HG03066 (cell line): ENCODE data around the gene ANK3.

Experiments used
- ATAC-seq: cut with Tn5 transposase; IDR thresholded peaks from one replicate; pipeline ENCODE4 v1.9.1; 2021; ENCODE audit warnings: low read depth; ENCODE audit not compliant: unreplicated experiment

ANK3 gene

DNA sequence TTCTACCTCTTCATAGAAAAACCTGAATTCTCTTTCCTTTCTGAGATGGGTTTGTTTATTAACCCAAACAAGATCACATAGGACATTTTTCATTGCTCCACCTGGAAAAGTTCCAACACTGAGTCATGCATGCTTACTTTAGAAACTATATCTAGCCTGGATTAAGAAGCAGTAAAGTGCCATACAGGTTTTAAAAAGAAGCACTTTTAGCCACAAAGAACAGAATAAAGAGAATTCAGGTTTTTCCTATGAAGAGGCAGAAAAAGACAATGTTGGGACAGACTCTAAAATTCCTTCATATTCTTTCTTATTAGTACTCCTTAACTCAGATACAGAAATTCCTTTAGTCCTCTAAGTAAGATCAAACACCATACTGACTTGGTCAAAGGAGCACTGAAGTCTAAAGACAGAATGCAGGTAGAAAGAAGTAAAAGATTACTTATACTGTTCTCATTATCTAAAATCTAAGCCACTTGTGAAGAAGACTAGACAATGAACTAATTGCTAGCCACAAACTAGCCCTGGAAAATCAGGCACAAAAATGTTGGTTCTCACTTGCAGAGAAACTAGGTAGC lies 241.3 kb downstream of the ANK3 start:
- no peak for ATAC-seq

DNA sequence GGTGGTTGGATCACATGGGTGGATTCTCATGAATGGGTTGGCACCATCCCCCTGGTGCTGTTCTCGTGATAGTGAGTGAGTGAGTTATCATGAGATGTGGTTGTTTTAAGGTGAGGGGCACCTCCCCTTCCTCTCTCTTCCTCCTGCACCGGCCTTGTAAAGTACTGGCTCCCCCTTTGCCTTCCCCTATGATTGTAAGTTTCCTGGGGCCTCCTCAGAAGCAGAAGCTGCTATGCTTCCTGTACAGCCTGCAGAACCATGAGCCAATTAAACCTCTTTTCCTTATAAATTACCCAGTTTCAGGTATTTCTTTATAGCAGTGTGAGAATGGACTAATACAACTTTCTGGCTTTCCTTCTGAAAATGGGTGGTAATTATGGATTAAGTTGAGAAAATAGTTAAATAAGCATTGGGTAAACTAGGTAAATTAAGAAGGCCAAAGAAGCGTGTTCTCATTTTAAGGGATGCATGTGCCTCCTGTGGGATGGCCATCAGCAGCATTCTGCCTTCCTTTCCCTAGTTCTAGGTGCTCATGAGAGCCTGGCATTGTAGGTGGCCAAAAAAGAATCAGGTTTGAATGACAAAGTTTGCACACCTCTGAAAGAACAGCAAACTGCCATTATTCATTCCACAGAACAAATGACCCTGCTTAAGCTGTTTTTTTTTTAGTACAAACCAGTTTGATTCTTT lies 242.0 kb downstream of the ANK3 start:
- no peak for ATAC-seq

DNA sequence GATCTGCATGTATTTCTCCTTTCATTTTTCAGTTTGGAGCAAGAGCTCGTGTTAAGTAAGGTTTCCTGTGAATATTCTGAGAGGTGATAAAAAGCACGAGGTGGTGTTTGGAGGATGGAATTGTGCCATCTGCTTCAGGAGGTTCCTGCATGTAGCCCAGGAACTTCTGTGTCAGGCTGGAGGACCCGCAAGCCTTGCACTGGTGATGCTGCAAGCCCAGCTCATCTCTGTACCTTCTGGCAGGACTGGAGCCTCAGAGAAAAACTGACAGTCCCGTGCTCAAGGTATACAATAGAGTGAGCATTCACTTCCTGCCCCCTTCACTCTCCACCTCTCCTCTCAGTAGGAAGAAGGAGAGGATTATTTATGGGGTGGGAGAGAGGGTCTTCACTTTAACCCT lies 242.7 kb downstream of the ANK3 start:
- ATAC-seq, result no peak

DNA sequence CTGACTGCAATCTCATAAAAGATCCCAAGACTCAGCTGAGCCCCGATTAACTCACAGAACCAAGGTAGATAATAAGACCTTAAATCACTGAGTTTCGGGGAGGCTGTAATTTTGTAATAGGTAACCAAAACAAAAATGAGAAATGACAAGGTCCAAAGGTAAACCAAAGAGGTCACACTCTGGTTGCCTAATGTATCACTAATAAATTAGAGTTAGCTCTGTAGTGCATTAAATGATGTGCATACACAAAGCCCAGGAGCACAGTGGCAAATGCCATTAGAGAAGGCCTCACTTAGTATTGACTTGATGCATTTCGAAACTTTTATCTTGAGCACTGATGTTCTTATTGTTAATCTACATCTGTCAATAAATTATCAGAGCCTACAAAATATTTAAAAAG lies 245.6 kb downstream of the ANK3 start:
- ATAC-seq, result no peak

DNA sequence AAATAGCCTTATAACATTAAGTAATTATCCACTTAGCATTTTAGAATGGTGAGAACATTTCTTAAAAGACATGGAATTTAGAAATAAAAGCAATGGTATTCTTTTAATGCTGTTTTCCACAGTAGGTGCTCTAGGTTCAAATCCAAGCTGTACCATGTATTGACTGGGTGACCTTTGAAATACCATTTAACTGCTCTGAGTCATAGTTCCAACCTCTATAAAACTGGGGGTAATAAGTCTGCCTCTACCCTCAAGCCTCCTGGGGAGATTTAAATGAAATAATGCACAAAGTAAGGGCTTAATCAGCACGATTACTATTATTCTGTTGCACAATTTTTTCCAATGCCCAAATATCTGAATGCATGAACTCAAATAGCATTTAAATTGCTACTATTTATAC lies 246.9 kb downstream of the ANK3 start:
- no peak for ATAC-seq

DNA sequence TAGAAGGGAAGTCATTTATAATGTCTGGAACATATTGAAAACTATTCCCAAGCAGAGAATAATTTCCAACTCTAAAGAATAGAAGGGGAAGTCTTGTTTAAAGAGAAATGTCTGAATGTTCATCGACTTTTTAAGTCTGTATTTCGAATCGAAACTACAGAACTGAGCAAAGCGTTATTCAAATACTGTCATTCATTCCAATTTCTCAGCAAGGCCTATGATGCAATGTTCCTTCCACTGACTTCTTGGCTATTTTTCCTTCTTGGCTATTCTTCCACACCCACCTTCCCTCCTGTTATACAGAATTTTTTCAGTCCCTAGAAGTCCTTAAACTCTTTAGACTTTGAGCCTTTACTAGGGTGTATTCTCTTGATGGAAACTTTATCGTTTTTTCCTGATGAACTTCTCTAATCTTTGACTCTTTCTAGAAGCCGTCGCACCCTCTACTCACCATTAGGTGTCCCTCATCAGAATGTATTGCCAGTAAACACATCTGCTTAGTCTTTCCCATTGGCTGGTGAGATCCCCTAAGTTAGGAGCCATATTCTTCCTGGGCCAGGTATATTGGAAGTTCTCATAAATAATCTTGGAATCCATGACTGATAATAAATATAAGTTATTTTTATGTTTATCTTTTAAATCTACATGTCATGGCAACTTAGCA lies 247.6 kb downstream of the ANK3 start:
- no peak for ATAC-seq

DNA sequence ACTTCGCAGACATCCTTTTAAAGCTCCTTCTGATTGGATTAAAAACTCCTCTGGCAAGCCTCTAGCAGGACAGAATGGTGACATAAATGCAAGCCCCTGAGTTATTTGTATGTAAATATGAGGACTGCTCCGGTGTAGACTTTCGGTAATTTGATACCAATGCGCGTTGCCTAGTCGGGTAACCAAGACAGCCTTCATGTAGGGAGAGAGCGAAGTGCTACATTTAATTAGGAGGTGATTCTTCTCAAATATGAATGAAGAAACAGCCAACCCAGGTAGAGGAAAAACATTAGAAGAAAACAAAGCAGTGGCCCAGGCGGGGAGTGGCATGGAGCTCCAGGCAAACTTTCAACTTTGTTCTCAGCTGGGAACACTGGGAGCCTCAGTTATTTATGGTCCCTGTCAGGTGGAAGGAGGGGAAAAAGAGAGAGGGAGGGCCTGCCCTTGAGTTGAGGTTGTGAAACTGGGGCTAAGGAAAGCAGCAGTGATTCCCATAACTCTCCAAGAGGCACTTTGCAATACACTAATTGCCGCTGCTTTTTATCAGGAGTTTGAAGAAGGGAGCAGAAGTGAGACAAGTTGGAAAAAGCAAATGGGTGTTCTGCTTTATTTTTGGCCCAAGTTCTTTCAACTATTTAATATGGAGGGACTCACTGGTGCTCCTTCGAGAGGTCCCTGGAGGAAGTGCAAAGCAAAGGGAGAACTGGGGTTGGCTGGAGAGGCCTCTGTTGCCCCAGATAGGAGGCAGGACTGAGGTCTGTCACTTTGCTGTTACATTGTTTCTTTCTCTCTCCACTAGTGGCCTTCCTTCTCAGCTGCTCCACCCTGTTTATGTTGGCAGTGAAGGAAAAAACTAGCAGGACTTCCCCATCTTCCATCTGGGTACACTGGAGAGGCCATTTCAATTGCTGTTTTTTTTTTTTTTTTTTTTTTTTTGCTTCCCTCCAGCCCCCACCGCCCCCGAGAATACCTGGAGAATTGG lies 248.7 kb downstream of the ANK3 start:
- no peak for ATAC-seq

DNA sequence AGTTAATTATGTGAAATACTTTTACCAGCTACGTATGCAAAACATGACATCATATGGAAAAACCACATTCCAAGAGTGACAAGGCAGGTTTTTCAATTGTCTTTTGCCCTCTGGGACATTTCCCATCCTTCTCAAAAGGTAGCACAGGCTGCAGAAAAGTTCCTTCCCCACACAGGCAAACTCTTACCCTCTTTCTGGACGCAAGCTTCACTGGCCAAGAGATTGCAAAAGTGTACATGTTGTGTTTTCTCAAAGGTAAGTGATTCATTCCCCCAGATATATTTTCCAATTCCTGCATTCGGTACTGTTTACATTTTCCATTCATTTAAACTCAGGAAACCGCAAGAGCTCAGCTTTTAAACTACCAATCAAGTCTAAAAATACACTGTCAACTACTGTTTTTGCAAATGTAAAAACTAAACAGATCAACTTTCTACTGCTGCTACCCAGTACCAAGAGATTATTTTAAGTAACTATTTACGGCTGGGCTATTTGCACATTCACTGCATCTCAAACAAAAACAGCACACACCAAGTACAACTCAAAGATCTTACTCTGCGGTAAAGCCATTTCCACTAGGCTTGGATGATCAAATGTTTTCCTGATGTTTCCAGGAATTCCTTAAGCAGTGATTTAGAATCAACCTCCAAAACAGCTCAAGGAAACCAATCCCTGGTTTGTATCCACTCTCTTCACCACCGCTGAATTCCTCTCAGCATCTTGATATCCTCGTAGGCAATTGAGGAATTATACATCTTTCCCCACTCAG lies 249.7 kb downstream of the ANK3 start:
- no peak for ATAC-seq

DNA sequence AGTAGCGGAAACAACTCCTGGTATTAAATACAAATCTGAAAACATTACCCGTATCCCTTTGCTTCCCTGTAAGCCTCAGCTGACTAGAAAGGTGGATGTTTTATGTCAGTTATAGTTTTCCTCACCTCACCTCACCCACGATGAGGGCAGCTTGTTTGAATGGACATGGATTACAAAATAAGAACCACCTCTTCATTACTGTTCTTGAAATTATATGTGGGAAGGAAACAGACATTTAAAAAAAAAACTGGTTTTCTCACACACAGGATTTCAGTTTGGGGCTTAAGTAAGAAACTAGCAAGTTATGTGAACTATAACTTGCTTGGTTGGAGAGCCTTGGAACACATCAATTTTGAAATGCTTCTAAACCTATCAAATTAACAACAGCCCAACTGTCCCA lies 250.4 kb downstream of the ANK3 start:
- no peak for ATAC-seq

DNA sequence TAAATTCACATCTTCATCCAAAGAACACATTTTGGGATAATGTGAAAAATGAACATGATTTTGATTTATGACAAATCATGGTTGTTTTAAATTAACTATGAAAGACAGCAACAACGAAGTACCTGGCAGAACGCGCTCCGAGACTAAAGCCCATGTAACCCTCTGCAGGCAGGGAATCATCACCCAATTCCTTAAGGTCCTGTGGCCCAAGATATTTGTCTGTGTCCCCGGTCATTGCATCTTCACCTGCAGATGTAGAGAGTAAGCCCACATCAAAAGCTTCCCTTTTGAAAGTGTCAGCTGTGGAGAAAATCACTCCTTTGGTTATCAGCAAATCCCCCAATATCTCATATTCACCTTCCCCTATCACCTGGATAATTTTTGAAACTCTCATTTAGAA lies 250.8 kb downstream of the ANK3 start:
- ATAC-seq, result no peak

DNA sequence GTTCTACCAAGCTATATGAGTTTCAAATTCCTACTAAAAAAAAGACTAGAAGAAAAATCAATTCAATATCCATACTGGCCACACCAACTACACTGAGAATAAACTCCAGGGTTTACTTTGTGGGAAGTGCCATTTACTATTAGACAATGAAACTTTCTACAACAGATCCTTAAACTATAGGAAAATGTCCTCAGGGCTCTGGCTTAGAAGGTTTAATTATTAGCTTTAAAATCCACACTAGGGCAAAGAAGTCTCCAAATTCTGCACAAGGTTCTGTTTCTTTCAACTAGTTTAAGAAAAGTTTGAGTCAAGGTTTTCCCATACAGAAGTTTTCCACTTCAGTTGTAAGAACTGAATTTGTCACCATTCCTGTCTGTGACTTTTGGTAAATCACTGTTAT lies 251.6 kb downstream of the ANK3 start:
- ATAC-seq, result no peak

DNA sequence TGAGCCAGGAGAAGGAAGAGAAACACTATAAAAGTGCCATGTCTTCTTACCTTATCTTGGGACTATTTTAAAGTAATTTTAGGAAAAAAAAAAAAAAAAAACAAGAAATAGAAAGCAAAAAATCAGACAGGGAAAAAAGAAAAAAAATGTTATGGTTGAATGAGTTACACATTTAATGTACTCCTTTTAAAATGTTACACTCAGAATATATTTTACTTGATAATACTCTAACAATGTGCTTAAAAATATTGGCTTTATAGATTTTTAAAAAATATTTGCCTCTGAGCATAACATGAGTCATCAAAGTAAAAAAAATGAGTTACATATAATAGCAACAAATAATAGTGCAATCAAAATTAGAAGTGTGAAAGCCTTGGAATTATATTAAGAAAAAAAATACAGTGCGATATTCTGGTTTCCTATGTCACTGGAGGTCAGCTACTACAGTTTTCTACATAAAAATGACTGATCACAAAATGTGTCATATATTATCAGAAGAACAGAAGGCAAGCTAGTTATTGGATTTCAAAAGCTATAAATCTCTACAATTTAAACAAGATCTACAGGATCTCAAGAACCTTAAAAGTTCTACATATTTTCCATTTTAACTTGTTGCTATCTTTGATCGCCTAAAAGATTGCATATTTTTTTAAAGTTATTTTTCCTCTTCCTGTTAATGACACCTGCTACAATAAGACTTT lies 252.2 kb downstream of the ANK3 start:
- ATAC-seq, result no peak

DNA sequence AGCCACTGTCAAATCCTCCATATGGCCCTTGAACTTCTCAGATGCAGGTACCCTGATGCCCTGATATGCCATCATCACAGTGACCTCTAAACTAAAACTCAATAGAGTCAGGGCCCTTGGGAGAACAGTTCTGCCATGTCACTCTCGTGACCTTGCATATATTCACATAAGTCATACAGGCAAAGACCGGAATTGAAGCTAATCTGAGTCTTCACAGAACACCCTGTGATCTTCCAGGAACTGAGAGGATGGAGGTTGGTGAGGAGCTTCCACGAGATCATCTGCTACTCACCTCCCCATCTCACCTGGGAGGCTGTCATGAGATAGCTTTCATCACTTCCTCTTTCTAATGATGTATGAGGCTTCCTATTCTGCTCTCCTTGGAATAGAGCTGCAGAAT lies 254.7 kb downstream of the ANK3 start:
- ATAC-seq, result peak; percentile 44

DNA sequence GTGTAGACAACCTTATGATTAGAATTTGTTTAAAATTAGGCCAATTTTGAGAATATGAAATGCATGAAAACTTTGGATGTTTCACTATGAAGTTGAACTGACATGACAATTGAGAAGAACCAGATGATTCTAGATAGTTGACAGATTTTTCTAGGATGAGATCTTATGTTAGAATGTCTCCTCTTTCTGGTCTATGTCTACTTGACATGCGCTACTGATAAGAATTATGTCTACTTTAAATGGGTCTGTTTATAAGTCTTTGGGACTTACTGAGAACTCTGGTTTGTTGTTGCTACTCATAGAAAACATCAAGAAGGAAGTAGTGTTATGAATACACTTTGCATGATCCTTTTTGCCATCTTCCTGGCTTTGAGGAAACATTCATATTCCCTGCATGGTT lies 255.1 kb downstream of the ANK3 start:
- ATAC-seq, result no peak

DNA sequence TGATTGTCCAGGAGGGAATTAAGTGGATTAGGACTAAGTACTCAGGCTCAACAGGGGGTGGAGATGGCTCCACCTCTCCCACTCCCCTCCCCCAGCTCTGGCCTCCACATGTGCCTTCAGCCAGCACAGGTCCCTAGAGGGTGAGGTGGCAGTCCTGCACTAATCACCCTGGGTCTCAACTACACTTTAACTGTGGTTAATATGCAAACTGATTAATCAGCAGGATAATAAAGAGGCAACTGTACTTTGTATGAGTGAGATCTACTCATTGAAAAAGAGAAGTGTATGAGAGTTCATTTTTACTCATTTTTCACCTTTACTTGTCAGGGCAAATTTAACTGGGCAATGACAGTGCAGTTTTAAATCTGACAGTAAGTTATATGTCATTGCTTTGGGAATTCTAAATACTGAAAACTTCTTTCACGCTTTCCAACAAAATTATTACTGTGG lies 259.5 kb downstream of the ANK3 start:
- ATAC-seq, result no peak

DNA sequence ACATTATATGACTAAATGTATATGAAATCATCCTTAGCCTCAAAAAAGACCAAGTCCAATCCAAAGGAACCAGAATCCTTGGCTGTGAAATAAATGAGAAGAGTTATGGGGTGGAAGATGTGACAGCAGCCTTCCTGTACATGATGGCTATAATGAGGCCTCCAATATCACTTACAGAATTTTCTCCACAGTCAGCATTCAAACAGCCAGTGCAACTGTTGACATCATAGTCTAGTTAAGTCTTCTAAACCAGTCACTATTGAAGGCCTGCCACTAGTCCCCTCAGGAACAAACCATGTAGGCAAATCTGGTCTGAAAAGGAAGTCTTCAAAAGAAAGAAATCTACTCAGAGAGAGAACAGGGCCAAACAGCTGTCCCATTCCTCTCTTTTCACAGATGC lies 263.8 kb downstream of the ANK3 start:
- ATAC-seq, result no peak

DNA sequence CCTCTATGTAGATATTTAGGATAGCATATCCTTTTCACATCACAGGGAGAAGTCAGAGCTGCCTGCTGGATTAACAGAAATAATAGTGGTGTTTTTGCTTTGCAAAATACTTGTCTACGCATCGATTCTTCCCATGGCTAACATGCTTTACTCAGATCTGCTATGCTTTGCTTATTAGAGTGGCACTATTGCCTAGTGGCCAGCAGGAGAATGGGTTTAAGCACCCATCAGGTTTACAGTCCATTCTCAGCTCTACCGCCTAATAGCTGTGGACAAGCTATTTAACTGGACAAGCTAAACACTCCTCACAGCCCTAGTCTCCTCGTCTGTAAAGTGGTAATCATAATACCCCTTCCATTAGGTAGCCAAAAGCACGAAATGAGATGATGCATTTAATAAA lies 265.1 kb downstream of the ANK3 start:
- no peak for ATAC-seq

DNA sequence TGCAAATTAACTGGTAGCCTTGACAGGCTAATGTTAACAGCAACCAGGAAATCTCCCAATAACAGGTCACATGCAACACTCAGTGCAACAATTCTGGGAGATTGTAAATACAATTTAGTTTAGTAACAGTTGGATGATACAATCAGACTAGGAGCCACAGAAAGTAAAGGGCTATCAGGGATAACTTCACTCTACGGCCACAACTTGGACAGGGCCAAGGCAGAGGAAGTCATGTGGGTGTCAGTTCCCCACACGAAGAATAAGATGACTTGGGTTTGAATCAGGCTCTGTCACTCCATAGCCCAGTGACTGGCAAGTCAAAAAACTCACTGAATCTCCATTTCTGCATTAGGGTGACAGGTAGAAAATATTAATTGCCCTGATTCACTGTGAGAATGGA lies 266.0 kb downstream of the ANK3 start:
- no peak for ATAC-seq

DNA sequence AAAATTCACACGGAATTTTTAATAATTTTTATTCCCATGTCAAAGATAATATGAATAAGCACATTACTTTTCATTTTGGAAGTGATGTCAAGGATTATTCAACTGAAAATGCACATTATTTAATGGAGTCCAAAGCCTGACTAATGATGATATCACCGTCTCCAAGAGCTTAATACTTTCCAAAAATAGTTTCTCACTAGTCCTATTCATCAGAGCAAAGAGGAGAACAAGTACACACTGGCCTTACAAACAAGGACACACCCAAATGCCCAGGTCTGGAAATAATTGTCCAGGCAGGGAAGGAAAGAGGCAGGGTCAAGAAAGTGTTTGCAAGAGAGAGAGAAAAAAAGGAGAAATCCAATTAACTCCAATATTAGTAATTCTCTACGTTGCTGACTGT lies 266.5 kb downstream of the ANK3 start:
- ATAC-seq, result no peak

DNA sequence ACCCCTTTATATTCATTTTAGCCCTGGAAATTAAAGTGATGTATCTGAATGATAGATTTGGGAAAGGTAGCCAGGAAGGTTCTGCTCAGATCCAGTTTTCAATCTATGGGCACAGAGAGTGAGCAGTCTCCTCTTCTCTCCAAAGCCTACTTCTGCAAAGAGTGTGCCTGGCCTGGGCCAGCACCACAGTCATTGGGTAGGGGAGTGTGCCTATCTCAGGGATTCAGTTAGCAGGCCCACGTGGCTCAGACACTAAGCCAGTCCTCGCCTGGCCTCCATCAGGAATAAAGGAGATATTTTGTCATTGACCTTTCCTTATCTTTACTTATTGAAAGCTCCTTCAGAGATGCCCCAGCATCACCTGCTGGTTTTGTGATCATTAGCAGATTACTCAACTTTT lies 267.5 kb downstream of the ANK3 start:
- no peak for ATAC-seq
